Stimulated activated CD8-positive, alpha-beta memory T cell treated with anti-CD3 and anti-CD28 coated beads, Interleukin-7, amount 100 ng/mL, for 48 hours (primary cell): Measurements from ENCODE around the gene ACVR1B.

Experiments
- DNase-seq, 2 donors: peaks; one replicate each; pipeline ENCODE4 v3.0.0-alpha.2; 2020; ENCODE audit warnings: low read depth in 1 of 2; ENCODE audit errors: extremely low read depth in 1 of 2

The ACVR1B gene

GRCh38 chr12:51917041-51917590, 34.4 kb upstream of the ACVR1B start:
- no peak for DNase-seq

GRCh38 chr12:51917746-51918453, 33.6 kb upstream of the ACVR1B start:
- DNase-seq = no peak

- DNase-seq = no peak
Observed at GRCh38 chr12:51920046-51920445, 31.5 kb upstream of the ACVR1B start.

GRCh38 chr12:51921017-51921725, 30.3 kb upstream of the ACVR1B start:
- DNase-seq = no peak

GRCh38 chr12:51922146-51922545, 29.4 kb upstream of the ACVR1B start:
- DNase-seq = no peak

- DNase-seq = no peak
Observed at GRCh38 chr12:51922762-51923505, 28.6 kb upstream of the ACVR1B start.

GRCh38 chr12:51923506-51924365, 27.8 kb upstream of the ACVR1B start:
- DNase-seq = peak; percentile 19 to 31

GRCh38 chr12:51924551-51925319, 26.8 kb upstream of the ACVR1B start:
- DNase-seq = no peak

GRCh38 chr12:51925346-51926063, 26.0 kb upstream of the ACVR1B start:
- no peak for DNase-seq

GRCh38 chr12:51926064-51926632, 25.4 kb upstream of the ACVR1B start:
- DNase-seq = no peak

- peak in 1 of 2 donors; percentile 25 for DNase-seq
Observed at GRCh38 chr12:51926718-51927117, 24.8 kb upstream of the ACVR1B start.

GRCh38 chr12:51932218-51933076, 19.1 kb upstream of the ACVR1B start:
- no peak for DNase-seq

GRCh38 chr12:51934080-51934479, 17.4 kb upstream of the ACVR1B start:
- DNase-seq = no peak

- no peak for DNase-seq
Observed at GRCh38 chr12:51937926-51938325, 13.6 kb upstream of the ACVR1B start.

GRCh38 chr12:51938726-51939125, 12.8 kb upstream of the ACVR1B start:
- no peak for DNase-seq

- no peak for DNase-seq
Observed at GRCh38 chr12:51941011-51941581, 10.4 kb upstream of the ACVR1B start.

GRCh38 chr12:51941604-51942003, 9.9 kb upstream of the ACVR1B start:
- no peak for DNase-seq

GRCh38 chr12:51942056-51942455, 9.4 kb upstream of the ACVR1B start:
- no peak for DNase-seq
